ENCODE data around the gene RND1.
"Not testable (repeated sequence)": the region's sequence is repeated elsewhere in the genome, so short reads cannot be mapped to it uniquely, and the experiment has no call there.

RND1 gene

DNA sequence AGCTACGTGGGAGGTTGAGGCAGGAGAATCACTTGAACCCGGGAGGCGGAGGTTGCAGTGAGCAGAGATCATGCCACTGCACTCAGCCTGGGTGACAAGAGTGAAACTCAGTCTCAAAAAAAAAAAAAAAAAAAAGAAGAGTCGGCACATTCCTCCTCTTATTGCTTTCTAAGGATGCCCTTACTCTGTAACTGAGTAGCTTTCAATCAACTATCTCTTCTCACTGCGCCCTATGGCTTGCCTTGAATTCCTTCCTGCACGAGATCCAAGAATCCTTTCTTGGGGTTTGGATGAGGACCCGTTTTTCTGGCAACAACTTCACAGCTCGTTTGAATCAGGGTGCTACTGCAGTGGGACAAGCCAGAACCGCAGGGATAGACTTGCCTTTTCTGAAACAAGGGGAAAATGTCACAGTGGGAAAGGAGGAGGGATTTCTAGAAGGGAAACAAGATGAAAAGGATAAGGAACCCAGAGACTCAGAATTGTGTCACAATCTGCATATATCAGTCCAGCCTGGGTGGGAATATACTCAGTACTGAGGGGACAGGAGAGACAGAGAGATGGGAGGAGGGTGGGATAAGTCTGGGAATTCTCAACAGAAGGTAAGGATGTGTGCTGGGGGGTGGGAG, 16.1 kb upstream of the RND1 start:
- no peak for DNase-seq (ENCODE audit: extremely low read depth, low read depth)
- TF ChIP-seq, protein P1, sequence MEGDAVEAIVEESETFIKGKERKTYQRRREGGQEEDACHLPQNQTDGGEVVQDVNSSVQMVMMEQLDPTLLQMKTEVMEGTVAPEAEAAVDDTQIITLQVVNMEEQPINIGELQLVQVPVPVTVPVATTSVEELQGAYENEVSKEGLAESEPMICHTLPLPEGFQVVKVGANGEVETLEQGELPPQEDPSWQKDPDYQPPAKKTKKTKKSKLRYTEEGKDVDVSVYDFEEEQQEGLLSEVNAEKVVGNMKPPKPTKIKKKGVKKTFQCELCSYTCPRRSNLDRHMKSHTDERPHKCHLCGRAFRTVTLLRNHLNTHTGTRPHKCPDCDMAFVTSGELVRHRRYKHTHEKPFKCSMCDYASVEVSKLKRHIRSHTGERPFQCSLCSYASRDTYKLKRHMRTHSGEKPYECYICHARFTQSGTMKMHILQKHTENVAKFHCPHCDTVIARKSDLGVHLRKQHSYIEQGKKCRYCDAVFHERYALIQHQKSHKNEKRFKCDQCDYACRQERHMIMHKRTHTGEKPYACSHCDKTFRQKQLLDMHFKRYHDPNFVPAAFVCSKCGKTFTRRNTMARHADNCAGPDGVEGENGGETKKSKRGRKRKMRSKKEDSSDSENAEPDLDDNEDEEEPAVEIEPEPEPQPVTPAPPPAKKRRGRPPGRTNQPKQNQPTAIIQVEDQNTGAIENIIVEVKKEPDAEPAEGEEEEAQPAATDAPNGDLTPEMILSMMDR (IDR thresholded peaks at IDR 0.05; ENCODE audit: low read depth, low read length), result no peak

DNA sequence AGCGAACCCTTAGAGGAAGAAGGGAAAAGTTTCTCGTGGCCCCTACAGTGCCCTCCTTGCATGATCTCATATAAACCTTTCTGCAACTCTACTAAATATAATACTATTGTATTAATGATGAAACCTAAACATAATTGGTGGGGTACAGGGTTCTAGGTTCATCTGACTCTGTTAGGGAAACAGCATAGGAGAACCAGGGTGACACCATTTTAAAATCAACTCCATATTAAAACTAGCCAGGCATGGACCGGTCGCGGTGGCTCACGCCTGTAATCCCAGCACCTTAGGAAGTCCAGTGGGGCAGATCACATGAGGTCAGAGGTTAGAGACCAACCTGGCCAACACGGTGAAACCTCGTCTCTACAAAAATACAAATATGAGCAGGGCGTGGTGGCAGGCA, 15.0 kb upstream of the RND1 start:
- no peak for DNase-seq (ENCODE audit: extremely low read depth, low read depth)
- TF ChIP-seq, protein P1 (IDR thresholded peaks at IDR 0.05; ENCODE audit: low read depth, low read length), result no peak

DNA sequence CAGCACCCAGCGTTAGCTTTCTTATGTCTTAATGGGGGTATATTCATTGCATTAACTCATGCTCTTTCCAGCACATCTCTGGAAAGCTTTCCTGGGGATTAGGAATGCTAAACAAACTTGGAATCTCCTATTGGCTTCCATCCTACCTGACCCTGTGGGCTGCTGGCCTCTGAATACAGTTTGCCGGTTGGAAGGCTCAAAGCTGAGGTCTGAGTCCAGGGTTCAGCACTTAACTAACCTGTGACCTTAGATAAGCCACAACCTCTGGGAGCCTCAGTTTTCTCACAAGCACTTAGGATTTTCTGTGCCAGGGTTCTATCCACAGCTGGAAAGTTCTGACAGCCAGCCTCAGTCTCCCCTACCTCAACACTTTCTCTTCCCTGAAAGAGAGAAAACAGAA, 12.9 kb upstream of the RND1 start:
- no peak for DNase-seq (ENCODE audit: extremely low read depth, low read depth)
- TF ChIP-seq, protein P1 (IDR thresholded peaks at IDR 0.05; ENCODE audit: low read depth, low read length), result no peak

DNA sequence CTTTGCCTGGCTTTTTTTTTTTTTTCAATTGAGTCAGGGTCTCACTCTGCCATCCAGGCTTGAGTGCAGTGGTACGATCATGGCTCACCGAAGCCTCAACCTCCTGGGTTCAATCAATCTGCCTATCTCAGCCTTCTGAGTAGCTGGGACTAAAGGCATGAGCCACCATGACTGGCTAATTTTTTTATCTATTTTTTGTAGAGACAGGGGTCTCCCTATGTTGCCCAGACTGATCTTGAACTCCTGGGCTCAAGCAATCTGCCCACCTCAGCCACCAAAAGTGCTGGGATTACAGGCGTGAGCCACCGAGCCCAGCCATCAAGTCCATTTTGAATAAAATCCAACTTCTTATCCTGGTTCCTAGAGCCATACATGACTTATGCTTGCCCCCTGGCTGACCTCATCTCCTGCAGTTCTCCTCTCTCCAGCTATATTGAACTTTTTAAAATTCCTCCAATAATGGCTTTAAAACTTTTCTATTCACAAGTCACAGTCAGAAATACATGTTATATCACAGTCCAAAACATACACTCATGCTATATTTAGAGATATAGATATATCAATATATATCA, 10.4 kb upstream of the RND1 start:
- DNase-seq (ENCODE audit: extremely low read depth, low read depth), result no peak
- TF ChIP-seq, protein P1 (IDR thresholded peaks at IDR 0.05; ENCODE audit: low read depth, low read length), result no peak

DNA sequence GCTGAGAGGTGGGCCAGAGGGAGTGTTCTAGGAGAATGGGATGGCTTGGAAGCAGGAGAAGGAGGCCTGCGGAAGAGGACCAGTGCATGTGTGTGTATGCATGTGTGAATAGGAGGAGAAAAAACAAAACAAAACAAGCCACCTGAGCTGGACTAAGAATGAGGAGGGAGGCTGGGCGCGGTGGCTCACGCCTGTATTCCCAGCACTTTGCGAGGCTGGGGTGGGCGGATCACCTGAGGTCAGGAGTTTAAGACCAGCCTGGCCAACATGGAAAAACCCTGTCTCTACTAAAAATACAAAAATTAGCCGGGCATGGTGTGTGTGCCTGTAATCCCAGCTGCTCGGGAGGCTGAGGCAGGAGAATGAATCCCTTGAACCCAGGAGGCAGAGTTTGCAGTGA, 7.9 kb upstream of the RND1 start:
- not testable (repeated sequence) for DNase-seq (ENCODE audit: extremely low read depth, low read depth)

DNA sequence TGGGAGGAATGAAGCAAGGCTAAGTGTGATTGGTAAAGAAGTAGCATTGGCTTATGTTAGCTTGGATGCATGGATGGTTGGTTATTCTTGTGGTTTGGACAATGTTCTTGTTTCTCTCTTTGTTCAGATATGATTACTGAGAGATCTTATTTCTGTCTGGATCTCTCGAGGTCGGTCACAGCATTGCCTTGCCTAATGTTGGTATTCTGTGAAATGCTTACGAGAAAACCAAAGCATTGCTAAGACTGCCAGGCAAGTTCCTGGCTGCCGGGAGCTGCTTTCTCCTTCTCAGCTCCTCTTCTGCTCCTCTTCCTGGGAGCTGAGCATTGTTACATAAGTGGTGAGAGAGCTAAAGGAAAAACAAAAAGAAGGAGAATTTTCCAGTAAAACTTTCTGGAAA, 7.4 kb upstream of the RND1 start:
- DNase-seq (ENCODE audit: extremely low read depth, low read depth), result no peak
- TF ChIP-seq, protein P1 (IDR thresholded peaks at IDR 0.05; ENCODE audit: low read depth, low read length), result no peak

DNA sequence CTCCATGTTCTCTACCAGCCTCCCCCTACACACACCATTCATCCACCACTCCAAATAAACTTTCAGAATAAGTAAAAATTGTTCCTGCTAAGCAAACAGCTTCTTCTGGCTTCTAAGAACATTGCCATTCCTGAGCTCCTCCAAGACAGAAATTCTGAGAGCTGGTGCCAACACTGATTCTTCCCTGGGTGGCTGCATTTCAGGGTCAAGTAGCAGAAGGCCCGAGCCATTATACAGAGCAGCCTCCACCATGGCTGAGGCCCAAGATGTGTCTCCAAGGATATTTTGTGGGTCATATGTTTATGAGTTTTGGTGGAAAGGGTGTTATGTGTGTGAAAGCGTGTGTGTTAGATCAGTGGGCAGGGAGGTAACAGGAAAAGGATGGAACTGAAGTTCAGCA, 3.5 kb upstream of the RND1 start:
- no peak for DNase-seq (ENCODE audit: extremely low read depth, low read depth)
- TF ChIP-seq, protein P1 (IDR thresholded peaks at IDR 0.05; ENCODE audit: low read depth, low read length), result no peak

DNA sequence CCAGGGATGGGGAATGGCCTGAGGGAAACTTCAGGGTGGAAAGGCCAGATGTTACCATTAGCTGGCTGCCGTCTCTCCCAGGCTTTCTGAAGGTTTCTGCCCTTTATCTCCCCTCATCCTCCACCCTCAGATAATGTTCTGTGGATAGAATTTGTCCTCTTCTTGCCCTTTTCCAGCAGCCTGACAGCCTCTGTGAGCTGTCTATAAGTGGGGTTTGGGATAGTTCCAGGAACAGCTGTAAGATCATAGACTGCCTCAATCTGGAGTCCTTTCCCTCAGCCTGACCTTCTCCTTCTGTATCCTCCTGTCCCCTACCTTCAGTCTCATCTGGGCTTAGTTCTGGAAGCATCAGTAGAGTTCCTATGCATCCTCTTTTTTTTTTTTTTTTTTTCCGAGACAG, 2.8 kb upstream of the RND1 start:
- TF ChIP-seq, protein P1 (IDR thresholded peaks at IDR 0.05; ENCODE audit: low read depth, low read length), result no peak
- no peak for DNase-seq (ENCODE audit: extremely low read depth, low read depth)

Measured in AG09319 (cell line).